ENCODE data around the gene BUD13. TPM values are rescaled to one million over a fixed set of nuclear protein-coding genes. Genes with fewer than 3 reads are reported as not detected.

The BUD13 gene
- polyA plus RNA-seq, 3 donors = 36.4 to 42.4 (median 39.3) TPM

DNA sequence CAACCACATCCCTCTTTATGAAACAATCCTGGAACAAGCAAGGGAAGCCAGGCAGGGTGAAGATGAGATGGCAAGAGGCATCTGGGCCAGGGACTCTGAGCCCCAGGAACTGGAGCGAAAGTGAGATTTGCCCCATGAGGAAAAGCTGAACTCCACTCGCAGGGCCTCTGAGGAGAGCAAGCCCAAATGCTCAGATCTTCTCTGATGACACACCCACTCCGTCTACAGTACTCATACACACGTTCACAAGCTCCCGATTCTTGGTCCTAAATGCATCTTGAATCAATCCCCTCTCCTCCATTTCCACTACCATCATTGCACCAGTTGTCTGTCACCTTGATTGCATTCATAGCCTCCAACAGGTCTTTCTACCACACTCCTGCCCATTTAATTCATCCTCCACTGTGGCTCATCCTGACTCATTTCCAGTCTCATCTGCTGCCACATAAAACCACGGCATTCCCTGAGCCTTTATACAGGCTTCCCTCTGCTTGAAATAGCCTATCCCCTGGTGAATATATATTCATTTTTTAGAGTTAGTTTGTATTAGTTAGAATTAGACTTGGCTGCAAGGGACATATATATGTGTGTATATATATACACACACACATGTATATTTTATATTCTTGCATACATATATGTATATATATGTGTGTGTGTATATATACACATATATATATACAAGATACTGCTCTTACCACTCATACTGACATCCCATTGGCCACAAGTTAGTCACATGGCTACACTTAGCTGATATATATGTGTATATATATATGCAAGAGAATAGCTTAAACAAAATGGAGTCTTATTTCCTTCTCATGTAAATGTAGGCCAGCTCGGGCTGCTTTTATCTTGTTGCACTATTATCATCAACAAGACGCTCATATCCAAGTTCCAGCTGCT is 20.3 kb upstream of the BUD13 start:
- no peak for DNase-seq (ENCODE audit: low read depth in 3 of 3, low spot score in 2 of 3)

DNA sequence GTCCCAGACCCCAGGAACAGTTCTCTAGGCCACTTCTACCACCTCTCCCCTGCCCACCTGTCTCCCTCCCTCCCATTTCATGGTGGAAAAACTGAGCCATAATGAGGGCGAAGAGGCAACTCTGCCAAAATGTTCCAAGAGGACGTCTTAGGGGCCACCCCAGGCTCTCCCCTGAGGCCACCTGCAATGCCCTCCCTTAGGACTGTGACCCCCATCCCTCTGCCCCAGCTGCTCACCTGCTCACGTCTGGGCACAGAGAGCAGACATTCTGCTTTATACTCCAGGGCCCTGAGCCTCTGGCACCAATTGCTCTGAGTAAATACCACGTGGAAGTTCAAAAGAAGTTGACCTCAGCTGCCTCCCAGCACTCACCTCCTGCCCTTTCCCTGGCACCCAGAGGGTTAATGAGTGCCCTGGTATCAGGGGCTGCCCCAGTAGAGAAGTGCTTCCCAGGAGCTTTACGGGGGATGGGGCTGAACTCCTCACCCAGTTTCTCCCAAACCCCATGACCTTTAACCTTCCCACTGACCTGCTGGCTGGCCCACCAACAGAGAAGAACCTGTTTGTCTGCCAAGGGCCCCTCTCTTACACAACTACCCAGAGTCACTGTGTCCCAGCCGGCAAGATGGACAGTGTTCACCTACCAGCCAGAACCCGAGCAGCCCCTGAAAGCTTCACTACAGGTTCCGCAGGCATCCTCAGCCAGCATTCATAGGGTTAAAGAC is 19.5 kb upstream of the BUD13 start:
- DNase-seq (ENCODE audit: low read depth in 3 of 3, low spot score in 2 of 3) = no peak

DNA sequence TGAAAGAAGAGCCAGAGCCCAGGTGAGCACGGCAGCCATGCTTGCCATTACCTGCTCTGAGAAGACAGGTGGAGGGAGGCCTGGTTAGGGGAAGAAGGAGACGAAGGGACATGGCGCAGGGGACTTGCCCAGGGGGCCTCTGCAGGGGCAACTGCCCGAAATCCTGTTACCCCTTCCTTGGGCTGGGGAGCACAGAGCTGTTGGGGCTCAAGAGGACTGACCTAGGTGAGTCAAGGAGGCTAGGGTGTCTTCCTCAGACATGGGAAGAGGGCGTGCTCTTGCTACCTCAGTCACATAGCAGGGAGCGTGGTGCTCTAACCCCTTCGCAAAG is 19.0 kb upstream of the BUD13 start, which contains the start of gene APOA5:
APOA5 (minus strand) TSS at position 67 of the 331 bp plus-strand sequence; CDS start at position 48, 19 bp downstream.
- DNase-seq (ENCODE audit: low read depth in 3 of 3, low spot score in 2 of 3) = no peak

DNA sequence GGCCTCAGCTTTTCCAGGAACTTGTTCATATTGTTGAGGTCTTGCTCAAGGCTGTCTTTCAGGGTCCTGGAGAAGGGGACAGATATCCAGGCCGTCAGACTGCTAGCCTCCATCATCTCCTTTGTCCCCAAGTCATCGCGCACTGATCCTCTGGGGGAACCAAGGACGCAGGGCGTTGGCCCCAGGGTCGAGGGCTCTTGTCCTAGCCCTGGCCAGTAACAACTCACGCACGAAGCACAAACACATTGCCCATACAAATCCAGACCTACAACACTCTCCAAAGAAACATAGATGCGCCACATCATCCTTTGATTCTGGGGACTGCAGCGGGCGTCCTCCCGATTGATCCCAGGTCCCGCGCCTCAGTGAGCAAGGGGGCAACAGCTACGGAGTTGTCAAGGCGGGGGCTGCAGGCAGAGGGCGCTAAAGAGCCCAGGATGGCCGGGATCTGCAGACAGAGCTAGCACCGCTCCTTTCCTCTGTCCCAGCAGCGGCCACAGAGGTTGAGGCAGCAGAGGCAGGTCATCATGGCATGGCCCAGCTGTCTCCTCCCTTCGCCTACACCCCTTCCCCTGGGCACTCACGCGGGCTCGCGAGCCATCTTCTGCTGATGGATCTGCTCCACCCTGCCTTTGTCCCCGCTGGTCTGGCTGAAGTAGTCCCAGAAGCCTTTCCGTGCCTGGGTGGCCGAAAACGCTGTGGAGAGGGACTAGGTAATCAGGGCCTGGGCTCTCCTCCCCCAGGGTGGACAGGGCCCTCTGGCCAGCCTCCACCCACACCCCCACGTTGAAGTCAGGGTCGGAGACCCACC is 18.4 kb upstream of the BUD13 start:
- DNase-seq (ENCODE audit: low read depth in 3 of 3, low spot score in 2 of 3) = peak in 1 of 3 donors; percentile 56

DNA sequence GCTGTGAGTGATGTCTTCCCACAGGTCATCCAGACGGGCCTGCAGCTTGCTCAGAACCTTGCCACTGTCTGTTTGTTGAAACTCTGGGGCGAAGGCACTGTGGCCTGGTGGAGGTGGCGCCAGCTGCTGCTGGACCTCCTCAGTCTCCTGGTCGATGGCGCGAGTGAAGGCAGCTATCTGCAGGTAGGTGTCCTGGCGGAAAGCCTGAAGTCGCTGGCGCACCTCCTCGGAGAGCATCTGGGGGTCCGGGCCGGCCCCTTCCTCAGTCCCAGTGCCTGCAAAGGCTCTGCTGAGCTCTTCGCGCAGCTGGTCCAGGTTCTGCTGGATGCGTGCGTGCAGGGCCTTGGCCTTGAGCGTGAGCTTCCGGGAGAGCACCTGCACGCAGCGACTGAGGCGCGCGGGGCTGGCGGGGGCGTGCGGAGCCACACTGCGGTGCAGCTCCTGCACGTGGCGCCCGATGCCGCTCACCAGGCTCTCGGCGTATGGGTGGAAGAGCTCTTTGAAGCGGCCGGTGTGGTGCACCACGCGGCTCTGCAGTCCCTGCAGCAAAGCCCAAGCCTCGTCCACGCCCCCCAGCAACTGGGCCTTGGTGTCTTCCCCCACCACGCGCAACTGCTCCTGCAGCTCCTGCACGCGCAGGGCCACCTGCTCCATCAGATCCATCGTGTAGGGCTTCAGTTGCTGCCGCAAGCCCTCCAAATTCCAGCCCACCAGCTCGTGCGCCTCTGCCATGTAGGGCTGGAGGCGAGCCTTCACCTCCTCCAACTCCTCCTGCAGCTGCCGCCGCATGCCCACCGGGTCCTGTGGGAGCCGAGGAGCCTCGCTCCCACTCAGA is 17.6 kb upstream of the BUD13 start:
- DNase-seq (ENCODE audit: low read depth in 3 of 3, low spot score in 2 of 3) = no peak

DNA sequence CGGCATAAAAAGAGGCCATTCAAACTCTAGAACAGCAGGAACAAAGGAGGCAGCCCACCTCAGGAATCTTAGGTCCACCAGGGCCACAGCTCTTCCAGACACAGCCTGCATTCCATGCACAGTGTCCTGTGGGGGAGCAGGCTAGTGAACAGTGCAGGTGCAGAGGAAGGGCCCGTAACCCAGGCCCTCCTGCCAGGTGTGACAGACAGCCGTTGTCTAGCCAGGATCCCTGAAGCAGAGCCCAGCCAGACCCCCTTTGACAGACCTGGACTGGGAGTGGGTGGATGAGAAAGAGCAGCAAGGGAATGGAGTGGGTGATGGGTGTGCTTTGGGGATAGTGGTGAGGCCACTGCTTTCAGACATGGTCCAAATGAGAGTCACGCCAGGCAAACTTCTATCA is 16.2 kb upstream of the BUD13 start:
- no peak for DNase-seq (ENCODE audit: low read depth in 3 of 3, low spot score in 2 of 3)

DNA sequence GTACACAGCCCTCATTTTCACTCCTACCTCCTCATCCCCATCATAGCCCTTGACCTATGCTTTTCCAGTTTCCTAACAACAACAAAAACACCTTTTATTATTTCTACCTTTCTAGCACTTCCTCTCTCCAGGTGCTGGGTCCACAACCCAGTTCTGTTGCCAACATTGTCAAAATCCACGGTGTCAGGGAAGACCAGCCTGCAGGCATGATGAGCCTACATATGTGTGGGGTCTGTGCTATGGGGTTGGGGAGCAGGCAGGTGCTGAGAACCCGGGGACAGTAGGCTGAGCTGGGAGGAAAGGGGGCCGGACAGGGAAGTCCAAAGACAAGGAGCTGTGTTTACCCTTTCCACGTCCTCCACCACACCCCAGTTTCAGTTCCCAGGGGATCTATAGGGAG is 15.7 kb upstream of the BUD13 start:
- DNase-seq (ENCODE audit: low read depth in 3 of 3, low spot score in 2 of 3) = no peak

DNA sequence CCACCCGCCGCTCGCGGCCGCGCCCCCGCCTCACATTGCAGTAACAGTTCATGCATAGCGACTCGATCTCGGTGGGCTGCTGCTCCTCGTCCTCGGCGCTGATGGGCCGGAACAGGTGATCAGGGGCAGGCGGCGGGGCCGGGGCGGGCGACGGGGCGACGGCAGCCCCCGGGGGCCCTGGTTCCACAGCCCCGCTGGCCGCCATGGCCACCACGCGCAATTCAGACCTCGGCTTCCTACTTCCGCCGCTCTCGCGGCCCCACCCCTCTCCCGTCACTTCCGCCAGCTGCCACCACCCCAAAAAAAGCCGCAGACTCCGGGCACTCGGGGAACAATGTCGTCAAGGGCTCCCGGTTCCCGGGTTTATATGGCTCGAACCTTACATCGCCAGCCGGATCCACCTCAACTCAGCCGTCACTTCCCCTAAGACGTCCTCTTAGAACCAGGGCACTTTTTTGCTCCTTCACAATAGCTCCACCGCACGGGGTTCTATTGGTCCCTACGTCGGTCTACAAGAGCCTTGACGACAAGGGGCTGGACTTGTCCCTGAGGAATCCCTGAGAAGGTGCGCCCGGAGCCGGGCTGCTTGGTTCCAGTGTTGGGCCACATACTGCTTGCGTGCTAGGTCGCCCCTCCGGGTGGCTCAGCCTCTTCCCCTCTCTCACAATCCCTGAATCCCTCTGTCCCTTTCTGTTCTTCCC is 15.1 kb upstream of the BUD13 start, which contains the start of gene ZPR1:
ZPR1 (minus strand) TSS at position 238 of the 701 bp plus-strand sequence; CDS start at position 205, 33 bp downstream.
- peak; percentile 62 to 74 (median 66) for DNase-seq (ENCODE audit: low read depth in 3 of 3, low spot score in 2 of 3)

DNA sequence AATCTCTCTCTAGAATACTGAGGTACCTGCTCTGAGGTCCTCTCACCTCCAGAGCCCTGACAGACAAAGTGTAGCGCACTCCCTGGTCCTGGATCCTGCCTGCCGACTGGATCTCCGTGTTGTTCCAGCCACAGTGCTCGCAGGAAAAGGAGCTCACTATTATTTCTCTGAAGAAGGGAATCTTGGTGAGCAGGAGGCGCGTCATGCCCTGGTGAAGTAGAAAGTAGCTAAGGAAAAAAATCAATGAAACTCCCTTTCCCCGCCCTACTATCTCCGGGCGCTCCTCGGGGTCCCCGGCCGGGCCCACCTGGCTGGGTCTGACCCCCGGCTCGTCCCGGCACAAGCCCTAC is 14.6 kb upstream of the BUD13 start:
- no peak for DNase-seq (ENCODE audit: low read depth in 3 of 3, low spot score in 2 of 3)

DNA sequence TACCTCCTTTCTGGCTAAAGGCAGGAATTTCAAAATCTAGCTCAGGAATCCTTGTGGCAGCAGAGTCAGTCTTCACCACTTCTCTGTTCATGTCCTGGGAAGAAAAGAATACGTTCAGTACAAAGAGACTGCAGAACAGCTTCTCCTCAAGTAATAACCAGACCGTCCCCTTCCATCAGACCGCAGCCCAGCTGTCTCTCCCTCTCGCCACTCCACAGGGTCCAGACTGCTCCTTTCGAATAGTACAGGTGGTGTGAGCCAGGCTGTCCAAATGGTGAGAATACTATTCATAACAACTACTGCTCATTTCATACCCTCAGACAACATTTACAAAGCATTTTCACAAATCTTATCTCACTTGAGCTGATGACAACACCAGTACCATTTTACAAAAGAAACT is 14.2 kb upstream of the BUD13 start:
- no peak for DNase-seq (ENCODE audit: low read depth in 3 of 3, low spot score in 2 of 3)

DNA sequence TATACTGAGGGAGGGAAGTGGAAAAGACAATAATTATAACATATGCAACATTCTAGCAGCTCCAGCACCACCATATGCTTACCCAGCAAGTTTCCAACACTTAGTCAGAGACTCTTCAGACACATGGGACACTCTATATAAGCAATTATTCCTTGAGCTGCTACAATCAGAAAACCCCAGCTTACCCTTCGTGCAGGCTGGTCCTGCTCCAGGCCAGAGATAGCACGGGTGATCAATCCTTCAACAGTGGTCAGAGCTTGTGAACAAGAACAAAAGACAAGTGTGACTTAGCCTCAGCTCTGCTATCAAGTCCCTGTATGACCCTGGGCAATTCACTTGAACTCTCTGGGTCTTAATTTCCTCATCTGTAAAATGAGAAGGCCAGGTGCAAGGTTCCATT is 13.5 kb upstream of the BUD13 start:
- no peak for DNase-seq (ENCODE audit: low read depth in 3 of 3, low spot score in 2 of 3)

DNA sequence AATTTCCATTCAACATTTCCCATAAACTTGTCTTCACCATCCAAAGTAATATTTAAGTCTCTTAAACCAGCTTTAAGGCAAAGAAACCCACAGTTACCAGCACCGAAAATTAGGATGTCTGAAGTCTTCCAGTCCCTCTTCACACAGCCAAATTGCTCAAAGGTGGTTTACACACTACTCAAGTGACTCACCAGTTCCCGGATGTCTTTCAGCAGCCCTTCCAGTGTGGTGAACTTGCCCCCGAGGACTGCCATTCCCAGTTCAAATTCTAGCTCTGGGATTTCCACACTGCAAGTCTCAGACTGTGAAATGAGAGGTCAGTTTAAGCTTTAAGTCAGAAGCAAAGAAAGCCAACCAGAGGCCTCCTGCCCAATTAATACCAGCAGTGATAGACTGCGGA is 9.9 kb upstream of the BUD13 start:
- DNase-seq (ENCODE audit: low read depth in 3 of 3, low spot score in 2 of 3) = no peak

DNA sequence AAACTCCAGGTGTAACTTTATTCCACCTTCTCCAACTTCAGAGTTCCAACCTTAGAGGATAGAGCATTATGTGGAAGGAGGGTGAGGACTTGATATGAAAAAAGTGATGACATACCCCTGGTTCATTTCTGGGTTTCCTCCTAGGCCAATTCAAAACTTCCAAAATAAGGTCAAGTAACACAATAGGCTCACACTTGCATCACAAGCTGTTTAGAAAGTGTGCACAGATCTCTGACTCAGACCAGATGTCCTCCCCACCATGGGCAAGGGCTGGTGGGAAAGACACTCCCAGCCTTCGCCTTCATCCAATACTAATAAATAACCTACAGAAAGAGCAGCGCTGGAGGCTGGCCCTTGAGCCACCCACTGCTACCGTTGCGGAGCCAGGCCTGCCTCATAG is 5.8 kb upstream of the BUD13 start:
- no peak for DNase-seq (ENCODE audit: low read depth in 3 of 3, low spot score in 2 of 3)

DNA sequence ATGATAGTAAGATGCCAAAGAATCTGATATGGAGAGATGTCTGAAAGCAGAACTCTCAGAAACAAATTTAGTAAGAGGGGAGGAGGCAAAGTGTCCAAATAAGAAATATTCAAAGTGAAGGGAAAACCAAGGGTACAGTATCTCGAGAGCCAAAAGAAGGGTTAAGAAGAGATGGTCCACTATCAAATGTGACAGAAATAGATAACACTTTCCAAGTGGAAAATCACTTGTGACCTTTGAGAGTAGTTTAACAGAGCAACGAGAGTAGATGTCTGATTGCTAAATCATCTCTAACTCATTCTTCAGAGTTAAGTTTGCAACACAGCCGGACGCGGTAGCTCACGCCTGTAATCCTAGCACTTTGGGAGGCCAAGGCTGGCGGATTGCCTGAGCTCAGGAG is 4.3 kb upstream of the BUD13 start:
- no peak for DNase-seq (ENCODE audit: low read depth in 3 of 3, low spot score in 2 of 3)

DNA sequence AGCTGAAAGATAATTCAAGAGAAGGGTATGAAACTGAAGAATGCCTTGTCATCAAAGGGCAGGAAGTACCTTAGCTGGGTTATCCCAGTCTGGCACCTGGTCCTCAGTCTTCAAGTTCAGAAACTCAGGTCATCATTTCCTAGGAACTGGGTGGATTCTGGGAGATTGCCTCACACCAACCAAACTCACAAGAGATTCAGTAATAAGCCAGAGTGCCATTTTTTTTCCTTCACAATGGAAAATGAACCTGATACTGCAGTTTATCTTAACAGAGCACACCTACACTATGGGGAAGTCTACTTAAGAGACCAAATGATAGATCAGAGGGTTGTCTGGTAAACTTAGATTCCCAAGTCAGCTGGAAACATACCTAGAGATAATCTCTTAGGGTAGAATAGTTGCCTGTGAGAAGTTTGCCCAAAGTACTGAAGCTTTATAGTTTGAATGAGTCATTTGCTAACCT is 3.8 kb upstream of the BUD13 start:
- DNase-seq (ENCODE audit: low read depth in 3 of 3, low spot score in 2 of 3) = no peak

DNA sequence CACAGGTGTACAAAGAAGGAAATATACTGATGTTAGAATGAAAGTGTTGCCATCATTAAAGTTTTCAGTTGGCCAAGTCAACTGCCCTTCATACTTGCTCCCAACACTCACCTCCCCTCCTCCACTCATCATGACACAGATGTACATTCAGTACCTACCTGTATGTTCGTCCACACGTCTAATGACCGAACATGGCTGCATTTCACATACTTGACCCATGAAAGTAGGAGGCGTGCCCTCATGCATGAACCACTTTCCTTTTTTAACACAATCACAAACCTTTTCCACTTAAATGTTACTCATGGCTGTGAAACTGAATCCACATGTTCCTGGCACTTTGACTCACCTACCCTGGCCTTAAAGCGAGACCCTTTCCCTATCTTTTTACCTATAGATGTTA is 3.2 kb upstream of the BUD13 start:
- no peak for DNase-seq (ENCODE audit: low read depth in 3 of 3, low spot score in 2 of 3)

DNA sequence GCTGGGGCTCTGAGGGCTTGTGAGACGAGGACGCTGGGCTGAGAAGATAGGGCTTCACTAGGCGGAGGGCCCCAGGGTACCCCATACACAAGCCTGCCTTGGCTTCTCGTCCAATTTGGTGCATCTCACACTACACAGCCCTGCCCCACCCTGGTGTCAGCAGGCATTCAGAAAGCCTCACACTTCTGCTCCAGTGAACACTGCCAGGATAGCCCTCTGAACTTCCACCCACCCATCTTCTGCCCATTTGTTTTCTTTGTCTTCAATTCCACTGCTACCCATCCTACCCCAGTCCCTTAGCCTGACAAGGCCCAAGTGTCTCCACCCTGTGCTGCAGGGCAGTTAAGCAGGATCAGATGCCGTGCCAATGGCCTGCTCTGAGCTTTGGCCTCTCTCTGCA is 1.9 kb upstream of the BUD13 start:
- DNase-seq (ENCODE audit: low read depth in 3 of 3, low spot score in 2 of 3) = no peak

DNA sequence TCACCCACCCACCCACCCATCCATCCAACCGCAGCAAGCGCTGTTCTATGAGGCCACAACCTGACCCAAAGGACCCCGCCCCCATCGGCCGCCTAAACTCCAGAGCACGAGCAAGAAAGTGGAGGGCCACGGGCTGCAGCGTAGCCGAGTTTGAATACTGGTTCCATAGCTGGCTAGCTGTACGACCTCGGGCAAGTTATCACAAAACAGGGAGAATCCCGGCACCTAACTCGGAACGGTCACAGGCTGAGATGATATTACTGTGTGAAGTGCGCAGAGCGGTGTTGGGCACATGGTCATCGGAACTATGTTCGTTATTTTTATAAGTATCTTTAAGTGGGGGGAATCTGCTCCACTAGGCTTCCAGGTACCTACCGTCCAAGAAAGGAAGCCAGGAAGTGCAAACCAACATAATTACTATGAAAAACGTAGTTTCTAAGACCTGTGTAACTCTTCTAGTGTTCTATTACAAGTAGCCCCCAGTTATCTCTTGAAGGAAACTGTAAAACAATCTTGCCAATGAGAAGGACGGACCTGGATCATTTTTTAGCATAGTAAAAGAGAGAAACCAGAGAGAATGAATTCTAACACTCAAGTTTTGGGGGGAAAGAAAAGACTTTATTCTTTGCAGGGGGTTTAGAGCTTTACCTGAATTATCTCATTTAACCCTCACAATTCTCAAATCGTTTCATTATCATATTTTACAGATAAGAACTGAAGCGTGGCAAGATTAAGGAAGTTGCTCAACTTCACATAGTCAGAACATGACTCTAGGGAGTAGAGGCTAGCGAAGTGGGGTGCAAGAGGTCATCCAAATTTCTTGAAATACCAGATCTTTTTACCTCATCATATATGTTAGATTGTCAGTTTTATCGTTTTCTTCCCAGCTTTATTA is 663 bp upstream of the BUD13 start:
- no peak for DNase-seq (ENCODE audit: low read depth in 3 of 3, low spot score in 2 of 3)

DNA sequence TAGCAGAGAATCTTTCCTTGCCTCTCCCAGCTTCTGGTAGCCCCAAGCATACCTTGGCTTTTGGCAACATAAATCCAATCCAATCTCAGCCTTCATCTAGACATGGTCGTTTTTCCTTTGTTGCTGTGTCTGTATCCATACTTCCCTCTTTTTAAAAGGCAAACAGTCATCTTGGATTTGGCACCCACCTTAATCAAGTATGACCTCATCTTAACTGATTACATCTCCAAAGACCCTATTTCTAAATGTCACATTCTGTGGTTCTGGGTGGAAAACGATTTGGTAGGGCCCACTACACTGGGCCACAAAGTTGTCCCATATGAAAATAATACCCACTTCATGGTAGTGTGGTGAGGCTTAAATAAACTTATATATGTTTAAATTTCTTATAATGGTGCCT is 852 bp downstream of the BUD13 start:
- DNase-seq (ENCODE audit: low read depth in 3 of 3, low spot score in 2 of 3) = no peak

Measured in right renal cortex interstitium (tissue), 3 donors.